GM19025 (cell line): ENCODE measurements around the gene FEN1.

Experiments used
- ATAC-seq: cut with Tn5 transposase; IDR thresholded peaks from one replicate; pipeline ENCODE4 v1.9.1; 2021; ENCODE audit warnings: mild to moderate bottlenecking, low read depth, moderate library complexity; ENCODE audit not compliant: unreplicated experiment

Gene FEN1

DNA sequence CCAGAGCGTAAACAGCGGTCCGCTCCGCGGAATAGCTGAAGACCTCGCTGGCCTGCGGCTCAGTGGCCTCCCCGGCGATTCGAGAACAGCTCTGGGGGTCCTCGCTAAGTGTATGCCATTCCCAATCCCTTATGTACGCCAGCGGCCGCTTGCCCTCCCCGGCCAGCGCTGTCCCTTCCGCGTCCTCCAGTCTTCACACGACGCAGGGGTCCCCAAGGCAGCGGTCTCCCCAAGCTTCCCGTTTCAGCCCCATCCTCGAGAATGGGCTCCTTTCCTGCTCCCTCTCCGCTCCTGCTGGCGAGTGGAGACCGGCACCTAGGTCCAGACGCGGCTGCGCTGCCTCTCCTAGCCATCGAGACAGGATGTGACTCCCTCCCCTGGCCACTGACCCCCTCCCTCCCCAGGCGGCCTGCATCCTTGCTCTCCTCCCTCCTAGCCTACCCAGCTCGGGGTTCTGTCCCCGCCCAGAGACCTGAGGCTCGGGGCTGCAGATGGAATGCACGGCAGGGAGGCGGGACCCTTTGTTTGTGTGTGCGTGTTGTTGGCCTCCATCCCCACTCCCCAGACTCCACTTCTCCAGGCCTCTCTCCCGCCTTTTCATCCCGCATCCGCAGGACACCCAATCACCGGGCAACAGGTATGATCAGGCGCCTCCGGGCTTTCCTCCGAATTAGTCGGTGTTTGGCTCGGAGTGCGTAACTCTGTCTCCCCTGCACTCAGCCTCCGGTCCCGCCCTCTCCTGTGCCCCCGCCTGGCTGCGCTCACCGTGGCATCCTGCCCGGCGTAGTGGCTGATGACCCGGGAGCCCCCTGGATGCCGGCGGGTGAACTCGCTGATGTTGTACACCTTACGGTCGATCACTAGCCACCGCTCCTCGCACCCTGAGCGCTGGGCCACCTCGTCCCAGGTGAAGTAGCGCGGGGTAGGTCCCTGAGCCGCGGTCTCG lies 23.4 kb downstream of the FEN1 start:
- peak; percentile 21 for ATAC-seq

DNA sequence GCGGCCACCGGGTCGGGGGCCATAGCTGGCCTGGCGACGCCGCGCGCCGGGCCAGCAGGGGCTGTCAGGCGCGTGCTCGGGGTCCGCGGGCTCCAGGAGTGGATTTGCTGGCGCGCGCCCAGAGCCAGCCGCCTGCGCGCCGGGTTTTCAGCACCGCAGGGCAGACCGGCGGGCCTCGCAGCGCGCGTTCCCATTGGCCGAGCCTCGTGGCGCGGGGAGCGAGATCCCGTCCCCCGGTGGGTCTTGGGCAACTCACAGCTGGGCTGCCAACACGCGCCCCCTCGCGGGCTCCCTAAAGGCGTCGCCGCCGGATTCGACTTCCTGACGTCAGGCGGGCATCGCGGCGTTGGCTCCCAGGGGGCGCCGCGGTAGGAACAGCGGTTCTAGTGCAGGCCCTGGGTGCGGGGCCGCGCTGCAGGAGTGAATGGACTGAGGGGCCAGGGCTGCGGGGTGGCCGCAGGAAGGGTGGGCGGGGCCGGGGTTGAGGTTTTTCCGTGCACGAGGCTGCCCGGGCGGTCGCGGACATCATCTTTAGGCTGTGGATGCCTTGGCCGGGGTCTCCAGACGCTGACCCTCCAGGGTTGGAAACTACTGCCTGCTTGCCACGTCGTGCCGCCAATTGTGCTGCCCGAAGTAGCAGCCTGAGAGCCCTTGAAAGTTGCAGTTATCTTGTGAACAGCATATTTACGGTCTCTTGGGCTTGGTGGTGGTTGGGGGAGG lies 24.2 kb downstream of the FEN1 start, which contains the start of gene FADS1:
FADS1 (minus strand) TSS at position 268 of the 720 bp plus-strand sequence; CDS start at position 194, 74 bp downstream.
- peak; percentile 56 for ATAC-seq

DNA sequence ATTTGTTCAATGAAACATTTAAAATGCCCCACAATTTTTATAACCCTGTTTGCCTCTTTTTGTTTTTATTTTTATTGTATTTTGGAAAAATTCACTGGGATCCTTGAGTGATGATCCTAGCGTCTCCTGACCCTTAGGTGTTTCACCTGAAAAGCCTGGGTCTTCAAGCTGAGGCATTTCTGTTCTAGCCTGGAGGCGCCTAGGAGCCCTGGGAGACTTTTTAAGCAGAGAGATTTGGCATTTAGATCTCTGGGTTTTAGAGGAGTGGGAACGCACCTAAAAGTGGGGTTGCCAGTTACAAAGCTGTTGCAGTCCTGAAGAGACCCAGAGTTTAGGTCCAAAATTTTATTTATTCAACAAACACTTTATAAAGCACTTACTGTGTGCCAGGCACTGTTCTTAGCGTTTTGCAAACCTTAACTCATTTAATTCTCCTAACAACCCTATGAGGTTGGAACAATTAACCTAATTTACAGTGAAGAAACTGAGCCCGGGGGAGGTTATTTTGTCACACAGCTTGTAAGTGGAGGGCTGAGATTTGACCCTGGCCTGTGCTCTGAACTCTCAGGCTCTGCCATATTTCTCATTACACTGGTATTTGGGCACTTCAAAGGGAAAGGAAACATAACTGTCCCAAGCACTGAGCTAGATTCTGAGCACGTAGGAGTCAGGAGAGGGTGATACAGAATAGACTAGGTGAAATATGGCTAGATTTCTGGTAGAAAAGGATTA lies 24.9 kb downstream of the FEN1 start:
- ATAC-seq: no peak

DNA sequence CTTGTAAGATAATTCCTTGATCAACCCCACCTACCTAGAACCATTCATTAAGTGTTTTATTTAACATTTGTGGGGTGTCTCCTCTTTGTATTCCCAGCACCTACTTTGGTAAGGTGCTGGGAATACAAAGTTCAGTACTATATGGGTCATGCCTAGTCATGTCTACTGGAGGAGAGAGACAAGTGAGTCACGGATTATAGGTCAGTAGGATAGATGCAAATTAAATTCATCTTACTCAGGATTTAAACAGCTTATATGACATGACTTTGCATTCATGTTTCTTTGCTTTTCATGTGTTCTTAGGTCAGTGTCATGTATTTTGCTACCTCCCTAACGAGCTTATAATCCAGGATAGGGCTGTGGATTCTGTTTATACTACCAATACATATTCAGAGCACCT lies 27.5 kb downstream of the FEN1 start:
- no peak for ATAC-seq

DNA sequence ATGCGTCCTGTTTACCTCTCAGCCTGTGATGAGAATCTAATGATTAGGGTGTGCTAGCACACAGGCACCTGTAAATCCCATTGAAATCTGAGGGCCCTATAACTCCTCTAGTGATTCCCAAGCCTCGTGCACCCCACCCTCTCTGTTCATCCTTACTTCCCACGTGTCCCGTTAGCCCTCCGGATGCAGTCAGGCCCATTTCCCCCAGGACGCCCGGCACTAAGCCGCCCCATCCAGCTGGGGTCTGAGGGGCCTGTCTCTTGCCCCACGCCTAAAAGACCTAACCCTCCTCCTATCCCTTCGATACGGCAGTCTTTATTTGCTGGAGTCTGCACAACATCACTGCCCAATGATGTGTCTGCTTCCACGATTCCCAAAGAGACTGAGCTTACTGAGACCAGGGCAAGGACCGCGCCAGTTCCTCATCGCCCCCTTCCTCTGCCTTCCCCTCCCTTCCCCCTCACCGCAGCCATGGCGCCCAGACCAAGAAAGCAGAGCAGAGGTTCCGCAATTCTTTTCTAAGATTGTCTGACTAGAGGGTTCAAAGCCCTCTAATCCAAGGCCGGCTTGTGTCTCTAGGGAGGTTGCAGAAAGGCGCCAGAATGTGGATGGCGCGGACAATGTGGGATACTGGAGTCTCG lies 34.3 kb downstream of the FEN1 start:
- peak; percentile 1 for ATAC-seq

DNA sequence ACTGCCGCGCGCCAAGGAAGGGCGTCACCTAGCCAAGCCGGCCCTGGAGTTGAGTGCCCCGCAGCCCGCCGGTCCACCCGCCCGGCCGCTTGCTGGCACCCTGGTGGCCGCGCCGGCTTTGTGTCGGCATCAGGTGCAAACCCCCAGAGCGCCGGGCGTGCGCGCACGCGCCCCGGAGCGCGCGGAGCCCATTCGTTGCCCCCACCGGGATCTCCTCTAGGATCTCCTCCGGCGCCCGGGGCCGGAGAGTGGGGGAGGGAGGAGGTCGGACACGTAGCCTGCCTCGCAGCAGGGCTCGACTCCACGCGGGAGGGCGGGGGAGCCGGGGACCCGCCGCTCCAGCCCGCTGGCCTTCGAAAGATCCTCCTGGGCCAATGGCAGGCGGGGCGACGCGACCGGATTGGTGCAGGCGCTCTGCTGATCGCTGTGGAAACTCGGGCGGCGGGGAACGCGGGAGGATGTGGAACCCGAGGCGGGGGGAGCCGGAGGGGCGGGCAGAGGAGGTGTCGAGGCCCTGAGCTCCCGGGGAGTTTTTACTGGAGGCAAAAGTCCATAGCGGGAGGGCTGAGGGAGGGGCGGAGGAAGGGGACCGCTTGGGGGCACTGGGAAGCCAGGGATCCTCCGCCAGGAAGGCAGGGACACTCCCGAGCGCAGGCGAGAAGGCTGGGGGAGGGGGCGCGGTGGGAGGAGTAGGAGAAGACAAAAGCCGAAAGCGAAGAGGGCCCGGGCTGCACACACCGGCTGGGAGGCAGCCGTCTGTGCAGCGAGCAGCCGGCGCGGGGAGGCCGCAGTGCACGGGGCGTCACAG lies 35.1 kb downstream of the FEN1 start, which contains the start of gene FADS2:
FADS2 (plus strand) TSS at position 730 of the 808 bp plus-strand sequence. CDS start 91 bp downstream, outside the sequence.
- peak; percentile 64 for ATAC-seq

DNA sequence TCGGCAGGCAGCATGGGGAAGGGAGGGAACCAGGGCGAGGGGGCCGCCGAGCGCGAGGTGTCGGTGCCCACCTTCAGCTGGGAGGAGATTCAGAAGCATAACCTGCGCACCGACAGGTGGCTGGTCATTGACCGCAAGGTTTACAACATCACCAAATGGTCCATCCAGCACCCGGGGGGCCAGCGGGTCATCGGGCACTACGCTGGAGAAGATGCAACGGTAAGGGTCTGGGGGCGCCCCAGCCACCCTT lies 35.6 kb downstream of the FEN1 start:
- ATAC-seq: no peak

DNA sequence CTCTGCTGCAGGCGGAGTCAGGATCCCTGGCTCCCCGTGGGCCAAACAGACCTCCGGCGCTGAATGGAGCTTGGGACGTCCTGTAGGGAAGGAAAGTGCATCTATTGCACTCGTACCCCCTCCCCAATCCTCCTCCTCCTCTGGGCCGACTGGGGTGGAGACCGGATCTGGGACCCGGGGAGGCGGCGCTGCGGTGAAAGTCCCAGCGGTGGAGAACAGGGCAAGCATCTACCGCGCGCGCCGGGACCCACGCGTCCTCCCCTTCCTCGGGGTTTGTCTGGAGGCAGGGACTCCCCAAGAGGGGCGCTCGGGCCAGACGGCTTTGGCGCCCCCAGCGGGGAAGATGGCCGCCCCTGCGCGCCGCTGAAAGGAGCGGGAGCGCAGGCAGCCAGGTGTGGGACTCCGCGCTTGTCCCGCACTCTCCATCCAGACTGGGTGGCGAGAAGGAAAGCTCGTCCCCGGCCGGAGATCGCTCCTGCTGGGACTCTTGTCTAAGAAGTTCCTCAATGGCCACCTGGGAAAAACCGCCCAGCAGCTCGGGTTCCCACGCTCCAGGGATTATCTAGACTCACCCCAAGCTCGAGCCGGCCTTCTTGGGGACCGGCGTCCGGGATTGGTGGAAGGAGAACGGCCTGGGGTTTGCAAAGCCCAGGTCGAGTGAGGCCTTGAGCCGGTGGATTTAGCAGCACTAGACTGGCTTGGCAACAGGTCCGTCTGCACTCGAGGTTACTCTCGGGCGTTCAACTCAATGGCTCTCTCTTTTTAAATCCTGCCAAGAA lies 36.1 kb downstream of the FEN1 start:
- ATAC-seq: no peak

DNA sequence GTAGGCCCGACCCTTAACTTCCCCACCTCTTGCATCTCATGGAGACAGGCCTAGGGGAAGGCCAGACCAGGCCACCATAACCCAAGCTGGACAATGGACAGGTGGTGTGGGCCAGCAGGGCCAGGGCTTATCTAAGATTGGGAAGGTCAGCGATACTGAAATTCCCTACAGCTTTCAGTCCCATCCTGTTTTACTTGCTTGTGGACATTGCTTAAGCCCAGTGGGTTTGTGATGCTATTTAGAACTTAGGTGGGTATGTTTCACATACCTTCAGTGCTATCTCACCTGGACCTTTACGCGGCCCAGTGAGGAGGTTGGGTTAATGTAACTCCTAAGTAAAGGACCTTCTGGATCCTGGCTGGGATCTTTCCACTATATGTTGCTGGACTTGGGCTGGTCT lies 37.1 kb downstream of the FEN1 start:
- no peak for ATAC-seq

DNA sequence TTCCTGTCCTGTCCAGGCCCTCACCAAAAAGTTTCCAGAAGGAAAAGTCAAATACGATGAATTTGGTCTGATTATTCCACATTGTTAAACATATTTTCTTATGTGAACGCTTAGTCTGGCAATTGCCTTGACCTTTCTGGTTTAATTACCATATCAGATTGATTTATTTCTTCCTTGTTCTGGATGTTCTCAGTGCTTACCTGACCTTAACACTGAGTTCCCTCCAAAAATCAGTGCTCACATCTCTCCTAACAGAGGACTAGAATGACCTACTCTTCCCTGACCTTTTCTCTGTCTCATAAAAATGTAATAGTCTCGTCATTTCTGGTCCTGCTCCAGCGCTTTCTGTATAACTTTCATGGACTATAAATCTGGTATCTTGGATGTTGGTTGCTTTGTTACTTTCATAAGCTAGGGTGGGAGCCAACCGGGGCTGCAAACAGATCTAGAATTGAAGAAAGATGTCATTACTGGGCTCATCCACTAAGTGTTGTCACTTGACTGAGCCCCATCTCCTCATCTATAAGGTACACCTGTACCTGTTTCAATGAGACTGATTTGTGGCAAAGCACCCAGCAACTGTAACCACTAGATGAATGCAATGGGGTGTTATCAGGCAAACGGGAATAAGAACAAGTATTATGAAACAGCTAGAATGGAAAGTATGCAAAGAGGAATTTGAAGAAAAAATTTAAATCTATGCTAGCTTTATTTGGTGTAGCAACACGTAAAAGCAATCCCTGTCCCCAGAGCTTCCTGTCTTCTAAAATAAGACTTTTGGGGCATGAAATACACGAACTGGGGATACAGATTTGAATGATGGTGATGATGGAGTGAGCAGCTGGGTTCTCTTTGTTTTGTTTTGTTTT lies 37.8 kb downstream of the FEN1 start:
- ATAC-seq: no peak

DNA sequence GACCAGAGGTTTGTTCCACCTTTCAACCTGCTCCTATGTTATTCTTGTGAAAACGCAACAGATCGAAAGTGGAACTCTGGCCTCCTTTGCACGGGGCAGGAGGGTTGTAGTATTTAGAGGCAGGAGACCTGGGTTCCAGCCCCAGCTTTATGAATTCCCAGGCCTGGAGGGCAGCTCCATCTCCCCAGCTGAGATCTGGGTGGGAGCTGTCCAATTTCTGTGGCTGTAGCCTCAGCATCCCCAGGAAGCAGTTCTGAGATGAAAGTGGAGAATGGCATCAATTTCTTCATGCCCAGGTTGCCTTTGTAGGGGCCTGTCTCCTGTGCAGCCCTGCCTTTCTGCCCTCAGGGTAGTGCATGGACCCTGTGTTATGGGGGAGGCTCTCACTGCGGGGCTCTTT lies 39.5 kb downstream of the FEN1 start:
- ATAC-seq: no peak

DNA sequence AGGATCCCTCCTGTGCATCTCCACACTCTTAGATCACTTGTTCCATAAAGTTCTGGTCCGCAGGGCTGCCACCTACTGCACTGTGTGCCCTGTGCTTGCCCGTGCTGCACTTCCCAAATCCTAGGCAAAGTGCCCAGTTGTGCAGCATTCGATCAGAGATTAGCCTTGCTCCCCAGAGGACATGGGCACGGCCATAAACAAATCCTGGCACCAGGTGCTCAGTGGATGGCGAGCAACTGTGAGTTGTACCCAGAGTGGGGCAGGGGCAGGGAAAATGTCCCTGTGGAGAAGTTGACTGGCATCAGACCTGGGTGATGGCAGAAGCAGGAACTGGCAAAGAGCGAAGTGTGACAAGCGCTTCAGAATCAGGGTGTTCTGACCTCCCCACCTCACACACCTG lies 40.0 kb downstream of the FEN1 start:
- ATAC-seq: no peak

DNA sequence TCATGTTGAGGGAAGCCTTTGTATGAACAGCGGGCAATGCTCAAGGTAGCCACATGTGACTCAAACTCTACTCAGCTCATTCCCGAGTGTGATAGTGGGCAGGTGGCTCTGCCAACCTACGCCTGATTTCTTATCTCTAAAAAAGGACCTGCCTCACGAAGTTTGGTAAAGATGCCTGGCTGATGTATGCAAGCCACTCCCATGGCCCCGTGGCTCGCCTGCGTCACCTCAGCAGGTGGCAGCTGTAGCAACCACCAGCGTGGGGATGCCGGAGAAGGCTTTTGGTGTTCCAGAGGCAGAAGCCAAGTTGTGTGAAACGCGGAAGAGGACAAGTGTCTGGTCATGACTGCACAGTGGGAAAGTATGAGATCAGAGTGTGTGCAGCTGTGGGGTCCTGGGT lies 40.8 kb downstream of the FEN1 start:
- ATAC-seq: no peak

DNA sequence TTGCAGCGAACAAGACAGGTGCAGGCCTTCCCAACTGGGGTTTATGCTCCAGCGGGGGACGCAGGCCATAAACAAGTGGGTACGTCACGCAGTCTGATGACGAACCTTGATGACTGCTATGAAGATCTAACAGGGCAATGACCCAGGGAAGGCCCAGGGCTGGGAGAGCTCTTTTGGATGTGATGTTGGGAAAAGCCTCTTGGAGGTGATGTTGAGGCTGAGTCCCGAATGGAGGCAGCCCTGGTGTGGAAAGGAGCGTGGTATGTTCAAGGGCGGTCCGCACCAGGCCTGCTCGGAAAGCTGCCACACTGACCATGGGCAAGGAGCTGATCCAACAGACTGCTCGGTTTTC lies 41.2 kb downstream of the FEN1 start:
- ATAC-seq: no peak

DNA sequence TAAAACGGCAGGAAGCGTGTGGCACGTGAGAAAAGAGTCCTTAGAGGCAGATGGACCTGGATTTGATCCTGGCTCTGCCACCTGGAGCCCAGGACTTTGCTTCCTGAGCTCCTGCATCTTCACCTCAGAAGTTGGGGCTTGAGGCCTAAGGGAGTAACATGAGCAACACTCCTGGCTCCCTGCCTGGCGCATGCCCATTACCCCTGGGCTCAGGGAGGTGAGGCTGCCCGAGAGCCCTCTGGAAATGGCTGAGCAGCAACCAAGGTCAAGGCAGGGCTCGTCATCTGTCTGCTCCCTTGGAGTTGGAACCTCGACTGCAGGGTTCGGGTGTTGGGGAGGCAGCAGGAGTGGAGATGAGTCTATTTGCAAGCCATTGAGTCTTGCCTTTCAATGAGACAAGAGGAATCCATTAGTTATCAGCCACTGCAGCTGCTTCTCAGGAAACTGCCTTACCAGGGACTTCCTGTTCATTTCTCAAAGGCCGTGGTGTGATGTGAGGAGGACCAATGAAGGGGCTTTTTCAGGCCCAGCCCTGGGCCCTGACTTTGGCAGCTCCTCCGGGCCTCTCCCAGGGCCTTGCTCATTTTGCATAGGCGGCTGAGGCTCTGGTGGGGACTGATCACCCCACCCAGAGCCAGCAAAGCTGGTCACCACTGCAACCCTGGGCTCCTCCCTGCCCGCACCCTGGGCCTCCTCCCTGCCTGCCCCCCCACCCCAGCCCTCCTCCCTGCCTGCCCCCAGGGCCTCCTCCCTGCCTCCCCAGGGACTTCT lies 41.8 kb downstream of the FEN1 start:
- peak; percentile 92 for ATAC-seq

DNA sequence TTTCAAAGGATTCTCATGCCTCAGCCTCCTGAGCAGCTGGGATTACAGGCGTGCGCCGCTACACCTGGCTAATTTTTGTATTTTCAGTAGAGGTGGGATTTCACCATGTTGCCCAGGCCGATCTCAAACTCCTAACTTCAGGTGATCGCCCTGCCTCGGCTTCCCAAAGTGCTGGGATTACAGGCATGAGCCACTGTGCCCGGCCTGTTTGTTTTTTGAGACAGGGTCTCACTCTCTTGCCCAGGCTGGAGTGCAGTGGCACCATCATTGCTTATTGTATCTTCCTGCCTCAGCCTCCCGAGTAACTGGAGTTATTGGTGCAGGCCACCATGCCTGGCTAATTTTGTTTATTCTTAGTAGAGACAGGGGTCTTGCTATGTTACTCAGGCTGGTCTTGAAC lies 43.5 kb downstream of the FEN1 start:
- ATAC-seq: no peak

DNA sequence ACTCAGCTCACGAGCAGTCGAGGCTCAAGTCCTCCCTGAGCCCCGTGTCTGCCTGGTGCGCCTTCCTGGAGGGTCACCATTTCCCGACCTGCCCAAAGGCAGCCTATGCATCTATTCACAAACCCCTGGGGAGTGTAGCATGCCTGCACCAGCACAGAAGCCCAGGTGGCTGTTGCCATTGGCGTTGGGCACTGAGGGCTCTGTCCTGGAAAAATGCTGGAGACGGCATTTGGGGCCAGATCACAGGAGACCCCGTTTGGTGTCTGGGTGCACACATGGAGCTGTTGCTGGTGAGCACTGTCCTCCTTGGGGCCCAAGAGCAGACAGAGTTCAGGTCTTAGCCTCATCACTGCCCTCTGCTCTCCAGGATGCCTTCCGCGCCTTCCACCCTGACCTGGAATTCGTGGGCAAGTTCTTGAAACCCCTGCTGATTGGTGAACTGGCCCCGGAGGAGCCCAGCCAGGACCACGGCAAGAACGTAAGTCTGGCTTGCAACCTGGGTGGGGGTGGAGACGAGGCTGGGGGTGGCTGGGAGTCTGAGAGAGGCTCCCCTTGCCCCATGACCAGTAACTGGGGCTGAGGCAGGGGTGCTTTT lies 44.8 kb downstream of the FEN1 start:
- ATAC-seq: no peak
